HUES6 (cell line): Measurements from ENCODE around the gene OR51E1.

Experiments
- H3K27ac ChIP-seq: 2 replicates; pipeline ENCODE4 v1.7.0; 2013; ENCODE audit warnings: low read depth, mild to moderate bottlenecking, low read length, inconsistent platforms
- H3K27me3 ChIP-seq: 2 replicates; pipeline ENCODE4 v1.6.1; 2013; ENCODE audit warnings: low read length; ENCODE audit not compliant: control insufficient read depth, insufficient read depth
- H3K36me3 ChIP-seq: 2 replicates; pipeline ENCODE4 v1.6.1; 2013; ENCODE audit warnings: low read length; ENCODE audit not compliant: control insufficient read depth, insufficient read depth
- H3K4me1 ChIP-seq: 2 replicates; pipeline ENCODE4 v1.6.1; 2013; ENCODE audit warnings: low read length; ENCODE audit not compliant: control insufficient read depth, insufficient read depth
- H3K4me3 ChIP-seq: 2 replicates; pipeline ENCODE4 v1.5.1; 2013; ENCODE audit warnings: low read depth, low read length
- H3K9ac ChIP-seq: one replicate; pipeline ENCODE4 v1.6.1; 2013; ENCODE audit warnings: mild to moderate bottlenecking, low read length
- H3K9me3 ChIP-seq: 2 replicates; pipeline ENCODE4 v1.6.1; 2013; ENCODE audit warnings: low read depth, low read length; ENCODE audit not compliant: control insufficient read depth, insufficient read depth

Gene OR51E1

GRCh38 chr11:4682623-4683419 is 39.0 kb downstream of the OR51E1 start:
- no peaks in the 10 kb centered on the region for H3K9me3 ChIP-seq
- no peaks in the 10 kb centered on the region for H3K36me3 ChIP-seq
- no peak overlapping the region for H3K9ac ChIP-seq
- H3K27me3 ChIP-seq, result 0 out of 2 replicates have a peak, but pooled peaks cover 2% of the 10 kb centered on the region
- no peaks in the 10 kb centered on the region for H3K4me1 ChIP-seq
- no peak overlapping the region for H3K27ac ChIP-seq
- H3K4me3 ChIP-seq, result no peak overlapping the region

GRCh38 chr11:4684631-4685285 is 41.0 kb downstream of the OR51E1 start:
- H3K4me3 ChIP-seq, result no peak overlapping the region
- H3K4me1 ChIP-seq, result no peaks in the 10 kb centered on the region
- H3K36me3 ChIP-seq, result no peaks in the 10 kb centered on the region
- no peak overlapping the region for H3K27ac ChIP-seq
- H3K9me3 ChIP-seq, result no peaks in the 10 kb centered on the region
- 0 out of 2 replicates have a peak, but pooled peaks cover 2% of the 10 kb centered on the region for H3K27me3 ChIP-seq
- no peak overlapping the region for H3K9ac ChIP-seq

GRCh38 chr11:4695442-4695841 is 51.7 kb downstream of the OR51E1 start:
- Histone ChIP-seq H3K9me3 (no peaks in the 10 kb centered on the region), H3K4me3 (no peak overlapping the region), H3K36me3 (no peaks in the 10 kb centered on the region), H3K4me1 (no peaks in the 10 kb centered on the region), H3K27ac (no peak overlapping the region), H3K27me3 (no peaks in the 10 kb centered on the region), H3K9ac (no peak overlapping the region)

DNA sequence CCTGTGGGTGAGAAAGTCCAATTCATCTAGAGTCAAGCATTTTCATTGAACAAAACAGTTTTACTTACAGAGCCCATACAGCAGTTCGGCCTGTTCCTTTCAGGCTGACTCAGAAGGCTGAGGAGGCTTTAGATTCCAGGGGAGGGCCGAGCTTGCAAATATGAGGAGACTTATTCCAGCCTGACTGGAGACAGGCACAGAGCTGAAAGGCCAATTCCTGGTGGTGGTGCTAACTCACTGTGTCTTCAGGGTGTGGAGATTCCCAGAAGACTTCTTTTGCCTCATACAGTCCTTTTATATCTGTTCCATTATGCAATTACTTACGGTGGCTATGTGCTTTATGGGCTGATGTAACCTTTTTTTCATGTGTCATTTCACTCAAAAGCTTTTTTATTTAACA is 53.8 kb downstream of the OR51E1 start, which contains the start of gene OR51E2:
Gene OR51E2, minus strand, starts transcription at position 269 of the 400 bp plus-strand sequence. CDS start 15,142 bp downstream, outside the sequence.
- Histone ChIP-seq H3K9me3 (no peaks in the 10 kb centered on the region), H3K27ac (no peak within 1 kb of the TSS), H3K9ac (no peak within 1 kb of the TSS), H3K27me3 (no peaks in the 10 kb centered on the region), H3K36me3 (no peaks in the 10 kb centered on the region), H3K4me1 (no peaks in the 10 kb centered on the region), H3K4me3 (no peak within 1 kb of the TSS)

DNA sequence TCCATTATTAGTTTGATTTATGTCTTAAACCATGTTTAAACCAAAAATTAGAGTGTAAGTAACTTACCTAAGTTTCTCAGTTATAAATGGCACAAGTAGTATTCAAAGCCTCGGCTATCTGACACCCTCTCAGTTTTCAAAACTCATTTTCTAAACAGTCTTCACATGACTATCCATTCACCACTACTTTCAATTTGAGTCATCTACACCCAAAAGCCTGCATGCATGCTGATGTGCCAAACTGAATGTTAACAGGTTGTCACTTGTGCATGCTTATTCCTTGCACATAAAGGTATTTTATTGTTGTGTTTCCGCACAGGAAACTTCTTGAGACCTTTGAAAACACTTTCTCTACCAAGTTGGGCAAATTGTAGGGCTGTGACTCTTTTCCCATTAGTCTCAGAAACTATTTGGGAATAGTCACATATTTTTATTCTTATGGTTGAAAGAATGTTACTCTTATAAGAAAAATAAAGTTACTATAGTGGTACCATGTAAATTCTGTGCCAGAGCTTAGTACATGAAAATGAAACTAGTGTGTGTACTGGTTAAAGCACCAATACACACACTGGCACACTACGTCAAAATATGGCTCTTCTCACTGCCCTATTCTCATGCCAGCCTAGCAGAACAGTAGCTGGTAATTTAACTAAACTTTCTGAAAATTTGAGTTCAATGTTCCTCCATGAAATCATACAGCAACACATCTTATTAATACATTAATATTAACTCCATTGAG is 56.1 kb downstream of the OR51E1 start:
- H3K9ac ChIP-seq, result no peak overlapping the region
- H3K4me1 ChIP-seq, result peaks cover 11% of the 10 kb centered on the region
- no peaks in the 10 kb centered on the region for H3K27me3 ChIP-seq
- H3K9me3 ChIP-seq, result no peaks in the 10 kb centered on the region
- no peaks in the 10 kb centered on the region for H3K36me3 ChIP-seq
- H3K4me3 ChIP-seq, result no peak overlapping the region
- H3K27ac ChIP-seq, result no peak overlapping the region

GRCh38 chr11:4700436-4700820 is 56.6 kb downstream of the OR51E1 start:
- H3K4me1 ChIP-seq, result peaks cover 17% of the 10 kb centered on the region
- H3K9ac ChIP-seq, result no peak overlapping the region
- no peak overlapping the region for H3K27ac ChIP-seq
- no peaks in the 10 kb centered on the region for H3K27me3 ChIP-seq
- H3K36me3 ChIP-seq, result no peaks in the 10 kb centered on the region
- H3K4me3 ChIP-seq, result no peak overlapping the region
- H3K9me3 ChIP-seq, result no peaks in the 10 kb centered on the region

DNA sequence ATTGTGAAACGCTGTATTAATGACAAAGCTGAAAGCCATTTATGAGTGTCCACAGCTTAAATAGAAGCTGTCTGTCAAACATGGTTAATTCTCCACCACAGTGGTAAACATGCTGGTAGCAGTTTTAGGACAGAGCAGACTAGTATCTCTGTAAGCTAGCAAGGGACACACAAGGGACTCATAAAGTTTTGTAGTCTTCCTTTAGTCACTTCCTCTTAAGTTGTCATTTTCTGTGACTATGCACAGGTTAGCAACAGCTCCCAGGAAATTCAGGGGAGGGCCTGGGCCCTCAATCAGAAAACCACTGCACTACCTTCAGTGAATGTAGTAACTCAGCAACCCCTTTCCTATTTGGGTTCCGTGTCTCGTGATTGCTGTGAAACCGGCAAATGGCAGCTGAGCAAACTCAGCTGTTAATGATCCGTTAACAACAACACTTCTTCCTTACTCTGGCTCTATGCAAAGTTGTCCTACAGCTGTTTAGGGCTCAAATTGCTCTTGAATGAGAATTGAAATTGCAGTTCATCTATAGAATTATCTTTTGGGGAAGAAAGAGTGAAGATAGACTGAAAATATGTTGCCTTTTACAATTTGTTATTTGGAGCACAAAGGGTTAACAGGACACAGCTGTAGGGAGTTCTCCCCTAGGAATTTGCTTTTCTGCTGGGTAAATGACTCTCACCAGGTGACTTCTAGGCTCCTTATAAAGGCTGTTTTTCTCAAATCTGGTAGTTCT is 60.4 kb downstream of the OR51E1 start, which contains the start of gene MMP26:
Gene MMP26, plus strand, starts transcription at position 731 of the 736 bp plus-strand sequence.
- Histone ChIP-seq H3K36me3 (no peaks in the 10 kb centered on the region), H3K9ac (no peak within 1 kb of the TSS), H3K4me3 (peak within 1 kb of the TSS; percentile 38), H3K9me3 (no peaks in the 10 kb centered on the region), H3K4me1 (peaks cover 17% of the 10 kb centered on the region), H3K27me3 (no peaks in the 10 kb centered on the region), H3K27ac (peak within 1 kb of the TSS; percentile 9; the same call in 1 of the 2 replicates)

DNA sequence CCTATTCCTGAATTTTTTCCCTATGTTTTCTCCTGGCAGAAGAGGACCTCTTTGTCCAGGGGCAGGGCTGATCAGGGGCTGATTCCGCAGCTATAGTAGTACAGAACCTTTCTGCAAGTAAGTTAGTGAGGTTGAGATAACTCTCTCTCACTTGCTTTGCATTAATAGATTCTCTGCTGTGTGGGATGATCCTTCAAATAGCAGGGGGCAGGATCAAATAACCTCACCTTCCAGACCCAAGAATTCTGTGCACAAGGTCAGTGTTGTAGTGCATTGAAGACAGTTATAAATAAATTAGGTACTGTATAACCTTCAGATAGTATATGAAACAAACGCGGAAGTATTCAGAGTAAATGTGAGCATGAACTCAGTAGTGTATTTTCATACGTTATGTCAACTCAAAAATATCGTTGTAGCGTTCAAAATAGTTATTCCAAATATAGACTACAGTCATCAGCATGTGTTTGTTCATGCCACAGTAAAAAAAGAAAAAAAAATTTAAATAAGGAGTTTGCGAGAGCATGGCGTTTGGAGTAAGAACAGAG is 61.1 kb downstream of the OR51E1 start:
- no peak overlapping the region for H3K9ac ChIP-seq
- H3K9me3 ChIP-seq, result no peaks in the 10 kb centered on the region
- H3K27me3 ChIP-seq, result no peaks in the 10 kb centered on the region
- peaks cover 17% of the 10 kb centered on the region for H3K4me1 ChIP-seq
- peak overlapping the region; percentile 38 for H3K4me3 ChIP-seq
- H3K36me3 ChIP-seq, result no peaks in the 10 kb centered on the region
- H3K27ac ChIP-seq, result no peak overlapping the region
